IMR-90 (cell line): ENCODE data around the gene STPG1. TPM values are rescaled to one million over a fixed set of nuclear protein-coding genes. Genes with fewer than 3 reads are reported as not detected.

Source experiments
- ATAC-seq: fragments of 200-7000 bp; cut with Tn5 transposase; 2 replicates; pipeline ENCODE4 v1.9.1; 2020; ENCODE audit warnings: low read depth, mild to moderate bottlenecking, moderate library complexity
- BruUV-seq: library from RNA; stranded (reverse); fragments of 400-500 nt; replicated peaks from 2 replicates; lab custom pipeline; 2021; lab: Mats Ljungman, UMichigan
- CTCF ChIA-PET: fragments of 300-600 bp; formaldehyde crosslinking; extraction: SDS; loops from one replicate; lab custom pipeline; 2021; ENCODE audit warnings: antibody characterized with exemption; lab: Yijun Ruan, JAX
- POLR2A ChIA-PET: fragments of 300-600 bp; sonication (Branson Sonifier 250); formaldehyde crosslinking; loops from one replicate; lab custom pipeline; 2022; ENCODE audit warnings: antibody characterized with exemption; ENCODE audit not compliant: unreplicated experiment; lab: Charles Lee
- DNase-seq: peaks from one replicate; pipeline ENCODE4 v3.0.0; 2013
- H2AFZ ChIP-seq: replicated peaks from 2 replicates; pipeline ENCODE3; 2013; ENCODE audit warnings: low read length, mild to moderate bottlenecking; ENCODE audit not compliant: poor library complexity
- H2AK5ac ChIP-seq: 2 replicates; pipeline ENCODE4 v1.6.1; 2013; ENCODE audit warnings: low read depth, low read length, inconsistent platforms
- H2AK9ac ChIP-seq: replicated peaks from 2 replicates; pipeline ENCODE3; 2013; ENCODE audit warnings: mild to moderate bottlenecking, low read depth, low read length, moderate library complexity; ENCODE audit not compliant: poor library complexity
- H2BK120ac ChIP-seq: 2 replicates; pipeline ENCODE4 v1.6.1; 2013; ENCODE audit warnings: low read depth, low read length, inconsistent platforms
- H2BK15ac ChIP-seq: 3 replicates; pipeline ENCODE4 v1.6.1; 2013; ENCODE audit warnings: low read depth, low read length, inconsistent platforms
- H2BK20ac ChIP-seq: 2 replicates; pipeline ENCODE4 v1.6.1; 2013; ENCODE audit warnings: low read depth, mild to moderate bottlenecking, inconsistent platforms, low read length, moderate library complexity
- H2BK5ac ChIP-seq: 2 replicates; pipeline ENCODE4 v1.6.1; 2013; ENCODE audit warnings: mild to moderate bottlenecking, low read depth, low read length, inconsistent platforms; ENCODE audit not compliant: poor library complexity, severe bottlenecking
- H3K14ac ChIP-seq: replicated peaks from 2 replicates; pipeline ENCODE4 v1.6.1; 2013; ENCODE audit warnings: low read depth, low read length, inconsistent platforms
- H3K18ac ChIP-seq: 2 replicates; pipeline ENCODE4 v1.6.1; 2013; ENCODE audit warnings: low read depth, low read length, control low read depth
- H3K23ac ChIP-seq: 2 replicates; pipeline ENCODE4 v1.6.1; 2013; ENCODE audit warnings: low read depth, low read length, inconsistent platforms
- H3K27ac ChIP-seq: 2 replicates; pipeline ENCODE4 v1.5.1; 2013; ENCODE audit warnings: mild to moderate bottlenecking, control low read depth, low read length; ENCODE audit not compliant: insufficient read depth
- H3K27me3 ChIP-seq: 2 replicates; pipeline ENCODE4 v1.6.1; 2013; ENCODE audit warnings: low read length; ENCODE audit not compliant: control insufficient read depth, insufficient read depth
- H3K36me3 ChIP-seq: 2 replicates; pipeline ENCODE4 v1.6.1; 2013; ENCODE audit warnings: low read length, mixed read lengths; ENCODE audit not compliant: control insufficient read depth, insufficient read depth
- H3K4ac ChIP-seq: 2 replicates; pipeline ENCODE4 v1.6.1; 2013; ENCODE audit warnings: low read depth, low read length, inconsistent platforms
- H3K4me1 ChIP-seq: 2 replicates; pipeline ENCODE4 v1.6.1; 2013; ENCODE audit warnings: low read length, mixed read lengths; ENCODE audit not compliant: control insufficient read depth, insufficient read depth
- H3K4me2 ChIP-seq: 2 replicates; pipeline ENCODE4 v1.6.1; 2013; ENCODE audit warnings: low read depth, mild to moderate bottlenecking, control low read depth, low read length, moderate library complexity
- H3K4me3 ChIP-seq: 2 replicates; pipeline ENCODE4 v1.5.1; 2013; ENCODE audit warnings: low read depth, mild to moderate bottlenecking, control low read depth, low read length, moderate library complexity; ENCODE audit not compliant: insufficient read depth
- H3K56ac ChIP-seq: 2 replicates; pipeline ENCODE4 v1.6.1; 2013; ENCODE audit warnings: low read length, inconsistent platforms; ENCODE audit not compliant: insufficient read depth; ENCODE audit errors: extremely low read depth
- H3K79me1 ChIP-seq, 2 experiments: 2 replicates each; pipeline ENCODE4 v1.6.1; 2013; ENCODE audit warnings: low read length in 2 of 2, inconsistent platforms in 1 of 2, low read depth in 1 of 2
- H3K9ac ChIP-seq: 2 replicates; pipeline ENCODE4 v1.6.1; 2013; ENCODE audit warnings: low read depth, low read length, control low read depth
- H3K9me1 ChIP-seq: 2 replicates; pipeline ENCODE4 v1.6.1; 2013; ENCODE audit warnings: low read length, inconsistent platforms; ENCODE audit not compliant: insufficient read depth
- H3K9me3 ChIP-seq: 2 replicates; pipeline ENCODE4 v1.6.1; 2013; ENCODE audit warnings: low read length; ENCODE audit not compliant: control insufficient read depth, insufficient read depth
- H4K20me1 ChIP-seq: 2 replicates; pipeline ENCODE4 v1.6.1; 2013; ENCODE audit warnings: low read length, inconsistent platforms; ENCODE audit not compliant: insufficient read depth
- H4K5ac ChIP-seq: 2 replicates; pipeline ENCODE4 v1.6.1; 2013; ENCODE audit warnings: mild to moderate bottlenecking, low read depth, low read length, control low read depth
- H4K8ac ChIP-seq, 2 experiments: 2 replicates each; pipeline ENCODE4 v1.6.1; 2013; ENCODE audit warnings: low read depth in 2 of 2, low read length in 2 of 2, control low read depth in 1 of 2, inconsistent platforms in 1 of 2
- H4K91ac ChIP-seq: 2 replicates; pipeline ENCODE4 v1.6.1; 2013; ENCODE audit warnings: low read depth, low read length, inconsistent platforms; ENCODE audit not compliant: insufficient read depth
- CEBPB ChIP-seq: IDR thresholded peaks from 2 replicates; pipeline ENCODE4 v1.6.1; 2012; ENCODE audit warnings: low read depth, low read length, improper control_type of control experiment
- FOS ChIP-seq: fragments of 150-350 bp; IDR thresholded peaks from 2 replicates; pipeline ENCODE4 v1.6.1; 2016; ENCODE audit warnings: low read depth, low read length
- RAD21 ChIP-seq: IDR thresholded peaks from 2 replicates; pipeline ENCODE4 v1.6.1; 2012; ENCODE audit warnings: low read length, improper control_type of control experiment
- WGBS, 2 experiments: methylation state at CpG; one replicate each; pipeline versions ENCODE4 v1.1.5 to v1.1.7; 2013; ENCODE audit warnings: missing lambda C conversion rate in 2 of 2; ENCODE audit not compliant: insufficient read length in 1 of 2; ENCODE audit errors: extremely low coverage in 2 of 2; 5-methylcytosine and 5-hydroxymethylcytosine counted together
- dilution Hi-C: fragments of 300-500 bp; cut with HindIII; formaldehyde crosslinking; loops from one replicate; pipeline ENCODE4 v1.14.3; 2018; ENCODE audit warnings: low sequenced_read_pairs; ENCODE audit not compliant: unreplicated experiment
- in situ Hi-C: fragments of 300-500 bp; cut with MboI; formaldehyde crosslinking; loops from 3 replicates; pipeline ENCODE4 v1.14.3; 2019; ENCODE audit warnings: low sequenced_read_pairs, inconsistent platforms, mixed read lengths
- intact Hi-C: fragments of 100-400 bp; cut with micrococcal nuclease; formaldehyde crosslinking; loops from 2 replicates; pipeline ENCODE4 v1.10.0; 2022
- polyA plus RNA-seq, 3 experiments: library from polyadenylated mRNA; depleted of rRNA; stranded (reverse); fragments of >200 nt; gene quantifications; 2 replicates each; pipeline ENCODE4 v1.2.3, GENCODE V29; 2012; ENCODE audit warnings: low replicate concordance in 1 of 3
- total RNA-seq: library from RNA; depleted of rRNA; stranded (reverse); fragments of >200 nt; gene quantifications from 2 replicates; pipeline ENCODE4 v1.2.3, GENCODE V29; 2012
- TF ChIP-seq, protein P1 (sequence below): fragments of 150-350 bp; IDR thresholded peaks from 2 replicates; pipeline ENCODE4 v1.6.1; 2017; ENCODE audit warnings: mild to moderate bottlenecking, antibody characterized with exemption, low read length, low read depth

The STPG1 gene
- total and polyA plus RNA-seq, 2 of the 4 experiments (the other 2 are of a cell fraction), result 3.0 to 6.5 TPM

DNA sequence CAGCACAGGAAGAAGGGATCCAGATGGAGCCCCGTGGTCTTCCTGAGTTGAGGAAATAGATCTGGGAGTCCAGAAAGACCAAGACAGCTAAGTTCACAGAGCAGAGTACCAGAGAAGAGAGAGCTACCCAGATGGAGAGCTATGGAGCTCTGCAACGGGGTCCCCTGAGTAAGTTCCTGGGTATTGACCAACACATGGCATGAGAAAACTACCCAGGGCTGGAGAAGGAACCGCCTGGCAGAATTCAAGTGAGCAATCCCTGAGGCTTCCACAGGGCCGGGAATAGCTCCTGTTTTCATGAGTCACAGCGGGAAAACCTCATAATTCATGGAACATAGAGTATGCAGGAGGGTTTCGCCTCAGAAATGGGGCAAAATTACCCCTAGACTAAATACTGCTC is 19.7 kb downstream of the STPG1 start:
- Histone ChIP-seq H2BK20ac (peak overlapping the region; percentile 13; the same call in 1 of the 2 replicates), H3K27ac (no peak overlapping the region), H4K91ac (no peak overlapping the region), H3K4me2 (peak overlapping the region; percentile 48), H3K9me3 (no peaks in the 10 kb centered on the region), H3K36me3 (no peaks in the 10 kb centered on the region), H2BK15ac (peak overlapping the region; percentile 16; the same call in 1 of the 3 replicates), H2AK5ac (no peak overlapping the region), H3K4me1 (peaks cover 6% of the 10 kb centered on the region), H3K4me3 (no peak overlapping the region), H3K23ac (peak overlapping the region; percentile 14; the same call in 1 of the 2 replicates), H2BK5ac (no peak overlapping the region), H3K4ac (peak overlapping the region; percentile 54; the same call in 1 of the 2 replicates), H3K18ac (no peak overlapping the region), H4K20me1 (no peaks in the 10 kb centered on the region), H4K5ac (no peak overlapping the region), H2AFZ (no peak overlapping the region), H4K8ac (peak overlapping the region in 1 of 2 experiments; percentile 51; a peak in 1 of 4 replicates), H3K14ac (peak overlapping the region; percentile 35; the same call in 1 of the 2 replicates), H2AK9ac (no peak overlapping the region), H3K56ac (no peak overlapping the region), H3K27me3 (no peaks in the 10 kb centered on the region), H3K9me1 (0 out of 2 replicates have a peak, but pooled peaks cover 3% of the 10 kb centered on the region), H2BK120ac (peak overlapping the region; percentile 54), H3K79me1 (peaks cover 0 to 22% of the 10 kb centered on the region in 2 experiments; a peak in 1 of 4 replicates), H3K9ac (no peak overlapping the region)
- 27% methylated on average over 3 of the region's 6 CpGs; no CpG with 5 or more reads in 1 of the 2 experiments for WGBS, 2 experiments
- ATAC-seq (peak; percentile 73), DNase-seq (peak; percentile 81)
- POLR2A ChIA-PET, result interaction anchor here (0.5 to 1.0 kb wide), 3 partner anchors 192 to 422 kb away, joined by 3 to 5 read pairs (median 4); no protein-coding TSS in a partner anchor
- TF ChIP-seq RAD21, result peak; percentile 17; the same call in 1 of the 2 replicates
- peak; percentile 75 for TF ChIP-seq CEBPB
- TF ChIP-seq, protein P1, sequence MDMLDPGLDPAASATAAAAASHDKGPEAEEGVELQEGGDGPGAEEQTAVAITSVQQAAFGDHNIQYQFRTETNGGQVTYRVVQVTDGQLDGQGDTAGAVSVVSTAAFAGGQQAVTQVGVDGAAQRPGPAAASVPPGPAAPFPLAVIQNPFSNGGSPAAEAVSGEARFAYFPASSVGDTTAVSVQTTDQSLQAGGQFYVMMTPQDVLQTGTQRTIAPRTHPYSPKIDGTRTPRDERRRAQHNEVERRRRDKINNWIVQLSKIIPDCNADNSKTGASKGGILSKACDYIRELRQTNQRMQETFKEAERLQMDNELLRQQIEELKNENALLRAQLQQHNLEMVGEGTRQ, result no peak
- TF ChIP-seq FOS, result peak; percentile 60
- no TSS peak for BruUV-seq
- CTCF ChIA-PET, result interaction anchor here (1.1 to 5.2 kb wide), 6 partner anchors 9 to 242 kb away, joined by 3 to 170 read pairs (median 4); partner anchors contain the start of gene NIPAL3
- dilution Hi-C loops (no loop called here), intact Hi-C loops (loop anchor here (10.0 kb wide), 1 partner anchor 191 kb away; no protein-coding TSS in a partner anchor), in situ Hi-C loops (loop anchor here (5.0 to 10.0 kb wide), 2 partner anchors 192 to 241 kb away; no protein-coding TSS in a partner anchor)
